ENCODE data around the gene NAALADL2.
"Not testable (repeated sequence)": the region's sequence is repeated elsewhere in the genome, so short reads cannot be mapped to it uniquely, and the experiment has no call there.

DNA sequence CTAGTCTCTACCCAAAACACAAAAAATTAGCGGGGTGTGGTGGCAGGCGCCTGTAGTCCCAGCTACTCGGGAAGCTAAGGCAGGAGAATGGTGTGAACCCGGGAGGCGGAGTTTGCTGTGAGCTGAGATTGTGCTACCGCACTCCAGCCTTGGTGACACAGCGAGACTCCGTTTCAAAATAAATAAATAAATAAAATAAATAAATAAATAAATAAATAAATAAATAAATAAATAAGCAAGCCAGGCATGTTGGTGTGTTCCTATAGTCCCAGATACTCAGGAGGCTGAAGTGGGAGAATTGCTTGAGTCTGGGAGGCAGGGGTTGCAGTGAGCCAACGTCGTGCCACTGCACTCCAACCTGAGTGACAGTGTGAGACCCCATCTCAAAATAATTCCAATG lies 314.0 kb downstream of the NAALADL2 start:
- TF ChIP-seq, protein P1, sequence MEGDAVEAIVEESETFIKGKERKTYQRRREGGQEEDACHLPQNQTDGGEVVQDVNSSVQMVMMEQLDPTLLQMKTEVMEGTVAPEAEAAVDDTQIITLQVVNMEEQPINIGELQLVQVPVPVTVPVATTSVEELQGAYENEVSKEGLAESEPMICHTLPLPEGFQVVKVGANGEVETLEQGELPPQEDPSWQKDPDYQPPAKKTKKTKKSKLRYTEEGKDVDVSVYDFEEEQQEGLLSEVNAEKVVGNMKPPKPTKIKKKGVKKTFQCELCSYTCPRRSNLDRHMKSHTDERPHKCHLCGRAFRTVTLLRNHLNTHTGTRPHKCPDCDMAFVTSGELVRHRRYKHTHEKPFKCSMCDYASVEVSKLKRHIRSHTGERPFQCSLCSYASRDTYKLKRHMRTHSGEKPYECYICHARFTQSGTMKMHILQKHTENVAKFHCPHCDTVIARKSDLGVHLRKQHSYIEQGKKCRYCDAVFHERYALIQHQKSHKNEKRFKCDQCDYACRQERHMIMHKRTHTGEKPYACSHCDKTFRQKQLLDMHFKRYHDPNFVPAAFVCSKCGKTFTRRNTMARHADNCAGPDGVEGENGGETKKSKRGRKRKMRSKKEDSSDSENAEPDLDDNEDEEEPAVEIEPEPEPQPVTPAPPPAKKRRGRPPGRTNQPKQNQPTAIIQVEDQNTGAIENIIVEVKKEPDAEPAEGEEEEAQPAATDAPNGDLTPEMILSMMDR (conservative IDR thresholded peaks at IDR 0.05) = not testable (repeated sequence)
- not testable (repeated sequence) for TF ChIP-seq ZFX (IDR thresholded peaks at IDR 0.05)
